HS-27A (cell line): ENCODE data around the gene SLC6A11.

Experiments
- DNase-seq: peaks from one replicate; pipeline ENCODE4 v3.0.0-alpha.2; 2012; ENCODE audit warnings: low read depth, missing footprints

The SLC6A11 gene

DNA sequence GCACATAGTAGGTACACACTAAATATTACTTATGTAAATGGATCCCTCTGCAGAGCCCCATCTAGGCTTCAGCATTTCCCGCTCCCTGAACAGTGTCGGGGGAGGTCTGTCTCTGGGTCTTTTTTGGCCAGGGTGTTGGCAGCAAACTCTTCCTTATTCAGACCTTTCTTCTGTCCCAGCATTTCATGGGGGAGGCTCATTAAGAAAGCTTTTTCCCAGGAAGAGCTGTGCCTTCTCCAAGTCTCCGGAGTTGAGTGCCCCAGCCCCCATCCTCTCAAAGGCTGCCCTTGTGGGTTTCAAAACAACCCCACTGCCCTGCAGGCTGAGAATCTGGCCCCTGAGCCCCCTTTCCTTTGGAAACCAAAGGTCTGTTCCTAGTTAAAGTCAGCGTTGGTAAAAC lies 25.1 kb downstream of the SLC6A11 start:
- DNase-seq, result no peak

GRCh38 chr3:10843378-10843777 lies 27.4 kb downstream of the SLC6A11 start:
- DNase-seq, result no peak

DNA sequence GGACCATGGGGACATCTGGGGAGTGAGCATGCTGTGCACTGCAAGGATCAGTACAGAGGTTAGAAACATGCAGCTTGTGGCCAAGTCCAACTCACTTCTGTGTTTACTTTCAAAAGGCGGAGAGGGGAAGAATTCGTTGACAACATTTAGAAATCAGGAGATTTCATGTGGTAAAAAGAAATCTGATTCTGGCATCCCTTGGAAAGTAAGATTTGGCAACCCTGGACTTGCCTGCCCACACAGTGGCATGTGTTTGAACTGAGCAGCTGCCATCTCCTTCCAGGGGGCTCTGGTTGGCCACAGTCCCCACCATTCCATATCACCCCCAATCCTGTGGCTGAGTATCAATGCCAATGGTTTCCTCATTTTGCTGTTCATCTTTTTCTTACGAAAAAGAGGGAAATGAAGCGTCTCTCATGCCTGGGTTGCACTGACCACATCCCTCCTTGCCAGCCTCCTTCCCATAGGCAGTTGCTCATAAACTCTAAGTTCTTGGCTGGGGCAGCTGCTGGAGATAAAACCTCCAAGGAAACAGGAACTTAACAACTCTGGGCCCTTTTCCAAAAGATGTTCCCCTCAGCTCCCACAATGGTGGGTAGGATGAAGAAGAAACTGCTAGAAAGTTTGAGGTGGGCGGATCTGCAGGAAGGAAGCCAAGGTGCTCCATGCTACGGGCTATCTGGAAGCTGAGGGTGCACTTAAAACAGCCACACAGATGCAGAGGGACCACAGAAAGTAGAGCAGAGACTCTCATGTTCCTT lies 29.2 kb downstream of the SLC6A11 start:
- DNase-seq, result no peak

GRCh38 chr3:10845839-10846656 lies 30.0 kb downstream of the SLC6A11 start:
- DNase-seq, result no peak

DNA sequence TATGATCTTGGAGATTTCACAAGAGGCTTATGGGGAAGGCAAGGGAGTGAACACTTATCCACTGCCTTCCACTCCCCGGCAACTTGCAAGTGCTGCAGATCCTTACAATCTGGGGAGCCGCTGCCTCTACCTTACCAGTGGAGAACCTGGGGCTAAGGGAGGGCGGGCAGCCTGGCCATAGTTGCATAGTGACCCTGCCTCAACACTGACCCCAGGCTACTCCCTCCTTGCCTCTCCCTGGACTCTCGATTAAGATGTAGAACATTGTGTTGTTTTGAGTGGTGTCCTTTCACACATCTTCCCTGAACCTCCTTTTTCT lies 30.6 kb downstream of the SLC6A11 start:
- DNase-seq, result no peak

- DNase-seq, result no peak
Measured at GRCh38 chr3:10848261-10848660, 32.2 kb downstream of the SLC6A11 start.

DNA sequence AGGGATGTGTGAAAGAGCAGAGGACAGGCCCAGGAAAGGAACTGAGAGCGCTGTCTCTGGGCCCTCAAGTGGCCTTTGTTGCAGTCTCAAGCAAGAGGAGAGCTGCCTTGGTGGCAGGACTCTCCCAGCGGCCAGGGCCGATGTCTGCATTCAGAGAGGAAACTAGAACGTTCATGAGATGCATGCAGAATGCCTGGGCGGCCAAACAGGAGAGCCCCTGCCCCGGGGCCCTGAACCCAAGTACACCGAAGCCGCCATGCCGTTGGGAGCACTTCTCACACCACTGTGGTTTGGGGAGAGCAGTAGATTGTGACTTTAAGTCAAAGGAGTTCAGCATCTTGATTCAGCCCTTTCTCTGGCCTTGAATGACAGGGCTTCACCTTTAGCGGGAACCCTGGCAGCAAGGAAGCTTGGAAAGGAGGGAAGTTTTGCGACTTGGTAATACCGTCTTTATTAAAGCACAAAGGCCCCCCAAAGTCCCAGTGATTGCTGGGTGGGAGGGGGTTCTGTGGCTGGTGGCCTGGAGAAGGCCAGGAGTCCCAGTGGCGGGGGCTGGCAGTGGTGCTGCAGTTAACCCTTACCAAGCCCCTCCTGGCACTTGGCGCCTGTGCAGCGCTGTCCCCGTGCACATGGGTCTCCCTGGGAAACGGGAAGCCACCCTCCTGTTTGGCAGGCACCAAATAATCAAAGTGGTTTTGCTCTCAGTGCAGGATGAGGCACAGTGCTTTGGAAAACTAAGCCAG lies 36.2 kb downstream of the SLC6A11 start:
- DNase-seq, result no peak

- no peak for DNase-seq
Measured at GRCh38 chr3:10855083-10855870, 39.2 kb downstream of the SLC6A11 start.

- no peak for DNase-seq
Measured at GRCh38 chr3:10855871-10856662, 40.0 kb downstream of the SLC6A11 start.

GRCh38 chr3:10857235-10857634 lies 41.2 kb downstream of the SLC6A11 start:
- DNase-seq, result no peak

DNA sequence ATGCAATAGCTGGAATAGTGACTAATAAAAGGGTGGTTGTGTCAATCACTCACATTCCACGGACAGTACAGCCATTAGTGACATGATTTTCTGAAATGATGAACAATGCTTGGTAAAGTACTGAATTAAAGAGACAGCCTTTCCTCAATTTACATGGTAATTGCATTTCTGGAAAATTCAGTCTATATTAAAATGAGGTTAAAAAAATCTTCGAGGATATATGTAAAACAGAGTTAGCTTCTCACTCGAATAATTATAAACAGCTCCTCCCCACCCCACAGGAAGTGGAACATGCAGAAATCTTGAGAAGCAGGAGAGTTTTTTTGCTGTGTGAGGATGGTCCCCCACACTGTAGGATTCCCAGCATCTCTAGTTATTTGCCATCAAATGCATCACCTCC lies 42.1 kb downstream of the SLC6A11 start:
- no peak for DNase-seq

DNA sequence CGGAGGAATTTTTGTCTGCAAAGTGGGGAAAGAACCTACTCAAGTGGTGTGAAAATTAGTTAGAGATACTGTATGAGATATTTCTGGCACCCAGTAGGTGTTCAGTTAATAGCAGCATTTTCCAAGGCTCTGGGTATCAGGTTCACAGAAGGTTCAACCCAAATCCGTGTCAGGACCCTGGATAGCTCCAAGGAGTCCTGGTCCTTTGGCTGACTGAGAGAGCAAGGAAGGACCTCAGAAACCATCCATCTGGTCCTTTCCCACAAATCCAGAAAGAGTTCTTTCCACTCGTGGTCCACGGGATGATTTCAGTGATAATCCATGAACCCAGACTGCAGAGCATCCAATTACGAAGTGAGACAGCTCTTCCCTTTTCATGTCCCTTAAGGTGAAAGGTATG lies 51.4 kb downstream of the SLC6A11 start:
- no peak for DNase-seq

DNA sequence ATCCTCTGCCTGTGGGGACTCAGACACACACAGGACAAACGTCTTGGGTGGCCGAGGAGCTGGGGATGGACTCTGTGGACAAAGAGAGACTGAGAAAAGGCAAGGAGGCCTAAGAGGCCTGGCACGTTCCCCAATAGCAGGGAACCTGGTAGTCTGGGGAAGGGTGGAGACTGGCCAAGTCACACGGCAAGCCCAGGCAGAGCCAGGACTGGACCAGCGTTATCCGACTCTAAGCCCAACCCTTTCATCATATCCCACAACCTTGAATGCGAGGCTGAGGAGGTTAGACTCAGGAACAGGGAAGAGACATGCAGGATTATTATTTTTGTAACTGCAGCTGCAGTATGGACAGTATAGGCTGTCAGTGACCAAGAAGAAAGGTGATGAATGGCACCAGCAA lies 53.4 kb downstream of the SLC6A11 start:
- DNase-seq, result no peak

- no peak for DNase-seq
Measured at GRCh38 chr3:10870296-10870695, 54.3 kb downstream of the SLC6A11 start.

DNA sequence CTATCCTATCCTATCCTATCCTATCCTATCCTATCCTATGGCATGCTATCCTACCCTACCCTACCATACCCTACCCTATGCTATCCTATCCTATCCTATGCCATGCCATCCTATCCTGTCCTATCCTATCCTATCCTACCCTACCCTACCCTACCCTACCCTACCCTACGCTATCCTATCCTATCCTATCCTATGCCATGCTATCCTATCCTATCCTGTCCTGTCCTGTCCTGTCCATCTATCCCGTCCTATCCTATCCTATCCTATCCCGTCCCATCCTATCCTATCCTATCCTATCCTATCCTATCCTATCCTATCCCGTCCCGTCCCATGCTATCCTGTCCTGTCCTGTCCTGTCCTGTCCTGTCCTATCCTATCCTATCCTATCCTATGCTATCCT lies 57.4 kb downstream of the SLC6A11 start:
- DNase-seq, result no peak

DNA sequence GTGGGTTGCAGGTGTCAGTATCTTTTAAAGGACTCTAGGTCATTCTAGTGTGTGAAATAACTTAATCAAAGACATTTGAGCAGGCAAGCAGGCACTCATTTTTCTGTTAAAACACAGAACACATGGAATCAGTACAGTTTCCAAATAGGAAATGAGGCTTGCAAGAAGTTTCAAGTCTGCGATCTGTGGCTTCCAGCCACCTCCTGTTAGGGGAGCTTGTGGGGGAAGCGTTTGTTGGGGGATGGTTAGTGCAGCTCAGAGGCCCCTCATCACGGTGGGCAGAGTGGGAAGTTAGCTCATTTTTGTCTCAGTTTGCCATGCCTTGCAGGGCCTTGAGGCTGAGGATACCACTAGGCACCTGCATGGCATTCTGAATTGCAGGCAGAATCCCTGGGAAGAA lies 59.9 kb downstream of the SLC6A11 start:
- no peak for DNase-seq

DNA sequence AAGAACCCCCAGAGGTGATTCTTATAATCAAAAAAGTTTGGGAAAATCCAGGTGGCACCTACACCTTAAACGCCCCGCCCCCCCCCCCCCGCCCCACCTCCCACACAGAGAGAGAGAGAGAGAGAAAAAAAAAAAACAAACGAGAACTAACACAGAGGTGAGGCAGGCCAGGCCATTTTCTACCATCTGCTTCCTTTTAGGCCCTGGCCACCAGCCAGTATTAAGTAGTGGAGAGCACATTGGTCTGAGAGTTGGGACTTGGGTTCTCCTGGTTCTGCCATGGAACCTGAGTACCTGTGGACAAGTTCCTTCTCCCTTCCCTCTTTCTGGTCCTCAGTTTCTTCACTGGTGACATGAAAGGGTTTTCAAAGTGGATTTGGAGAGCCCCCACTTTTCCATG lies 60.6 kb downstream of the SLC6A11 start:
- DNase-seq, result no peak

DNA sequence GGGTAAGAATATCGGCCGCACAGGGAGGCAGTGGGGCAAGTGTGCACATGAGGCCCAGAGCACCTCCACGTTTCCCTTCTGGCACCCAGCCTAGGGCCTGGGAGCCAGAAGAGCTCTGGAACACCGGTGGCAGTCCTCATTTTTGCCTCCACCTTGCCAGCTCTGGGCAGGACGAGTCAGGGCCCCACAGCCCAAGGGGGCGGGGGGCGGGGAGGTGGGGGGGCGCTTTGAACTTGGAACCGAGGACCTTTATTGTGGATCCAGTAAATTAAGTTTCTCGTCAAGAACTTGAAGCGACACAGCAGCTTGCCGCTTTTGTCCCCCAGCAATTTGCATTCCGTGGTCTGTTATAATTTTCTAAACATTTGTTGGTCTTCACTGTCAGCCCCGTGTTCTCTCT lies 66.8 kb downstream of the SLC6A11 start:
- no peak for DNase-seq

GRCh38 chr3:10883478-10884234 lies 67.6 kb downstream of the SLC6A11 start:
- no peak for DNase-seq

- DNase-seq, result no peak
Measured at GRCh38 chr3:10887015-10887414, 71.0 kb downstream of the SLC6A11 start.
